HG02642 (cell line): ENCODE results near the gene ACOT2.
"Not testable (repeated sequence)": the region's sequence is repeated elsewhere in the genome, so short reads cannot be mapped to it uniquely, and the experiment has no call there.

ENCODE experiments used
- ATAC-seq: cut with Tn5 transposase; IDR thresholded peaks from one replicate; pipeline ENCODE4 v1.9.1; 2021; ENCODE audit warnings: mild to moderate bottlenecking; ENCODE audit not compliant: unreplicated experiment, poor library complexity

Gene ACOT2

GRCh38 chr14:73567951-73568885, 795 bp upstream of the ACOT2 start:
- no peak for ATAC-seq

GRCh38 chr14:73568886-73569184, 178 bp upstream of the ACOT2 start:
- not testable (repeated sequence) for ATAC-seq

DNA sequence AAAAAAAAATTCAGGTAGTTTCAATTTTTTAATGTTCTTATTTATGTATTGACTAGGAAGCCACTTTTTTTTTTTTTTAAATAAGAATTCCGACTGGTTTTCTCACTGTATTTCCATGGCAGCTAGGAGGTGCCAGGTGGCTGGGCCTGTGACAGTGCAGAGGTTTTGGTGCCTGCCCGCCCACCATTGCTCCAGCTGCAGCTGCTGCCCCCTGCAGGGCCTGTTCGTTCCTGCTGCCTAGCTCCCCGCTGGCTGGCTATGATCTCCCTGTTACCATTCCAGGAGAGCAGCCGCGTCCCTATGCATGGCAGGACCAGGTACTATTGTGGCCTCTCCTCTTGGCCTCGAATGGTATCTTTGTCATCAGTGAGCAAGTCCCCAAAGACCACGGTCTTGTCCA, 1.9 kb downstream of the ACOT2 start:
- peak; percentile 65 for ATAC-seq

DNA sequence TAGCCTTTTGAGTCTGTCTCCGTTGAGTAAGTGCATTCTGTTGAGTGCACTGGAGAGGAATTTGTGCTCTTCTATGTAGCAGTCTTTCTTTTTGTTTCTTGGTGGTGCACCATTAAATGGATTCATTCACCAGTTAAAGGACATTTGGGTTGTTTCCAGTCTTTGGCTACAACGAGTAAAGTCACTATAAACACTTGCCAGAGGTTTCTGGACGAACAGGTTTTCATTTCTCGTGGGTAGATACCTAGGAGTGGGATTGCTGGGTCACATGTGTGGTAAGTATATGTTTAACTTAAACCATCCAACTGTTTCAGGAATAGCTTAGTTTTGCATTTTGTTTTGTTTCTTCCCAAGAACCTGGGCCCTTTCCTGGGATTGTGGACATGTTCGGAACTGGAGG, 4.0 kb downstream of the ACOT2 start:
- ATAC-seq, result not testable (repeated sequence)

DNA sequence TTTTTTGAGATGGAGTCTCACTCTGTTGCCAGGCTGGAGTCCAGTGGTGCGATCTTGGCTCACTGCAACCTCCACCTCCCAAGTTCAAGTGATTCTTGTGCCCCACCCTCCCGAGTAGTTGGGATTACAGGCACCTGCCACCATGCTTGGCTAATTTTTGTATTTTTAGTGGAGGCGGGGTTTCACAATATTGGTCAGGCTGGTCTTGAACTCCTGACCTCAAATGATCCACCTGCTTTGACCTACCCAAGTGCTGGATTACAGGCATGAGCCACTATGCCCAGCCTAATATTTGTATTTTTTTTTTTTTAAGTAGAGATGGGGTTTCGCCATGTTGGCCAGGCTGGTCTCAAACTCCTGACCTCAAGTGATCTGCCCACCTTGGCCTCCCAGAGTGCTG, 4.7 kb downstream of the ACOT2 start:
- not testable (repeated sequence) for ATAC-seq

DNA sequence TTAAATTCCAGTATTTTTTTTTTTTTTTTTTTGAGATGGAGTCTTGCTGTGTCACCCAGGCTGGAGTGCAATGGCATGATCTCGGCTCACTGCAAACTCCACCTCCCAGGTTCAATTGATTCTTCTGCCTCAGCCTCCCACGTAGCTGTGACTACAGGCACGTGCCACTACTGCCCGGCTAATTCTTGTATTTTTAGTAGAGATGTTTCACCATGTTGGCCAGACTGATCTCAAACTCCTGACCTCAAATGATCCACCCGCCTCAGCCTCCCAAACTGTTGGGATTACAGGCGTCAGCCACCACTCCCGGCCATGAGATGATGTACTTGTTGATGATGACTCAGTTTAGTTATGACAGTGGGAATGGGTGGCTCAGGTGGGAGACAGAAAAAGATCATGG, 5.2 kb downstream of the ACOT2 start:
- ATAC-seq, result not testable (repeated sequence)

- ATAC-seq, result no peak
These were observed 7.4 kb downstream of the ACOT2 start for GRCh38 chr14:73576391-73576790.

GRCh38 chr14:73577214-73577613, 8.2 kb downstream of the ACOT2 start:
- not testable (repeated sequence) for ATAC-seq

GRCh38 chr14:73582102-73582979, 13.3 kb downstream of the ACOT2 start:
- ATAC-seq, result not testable (repeated sequence)

- no peak for ATAC-seq
These were observed 19.7 kb downstream of the ACOT2 start for GRCh38 chr14:73588695-73589094.

- no peak for ATAC-seq
These were observed 20.1 kb downstream of the ACOT2 start for GRCh38 chr14:73589116-73589515.

DNA sequence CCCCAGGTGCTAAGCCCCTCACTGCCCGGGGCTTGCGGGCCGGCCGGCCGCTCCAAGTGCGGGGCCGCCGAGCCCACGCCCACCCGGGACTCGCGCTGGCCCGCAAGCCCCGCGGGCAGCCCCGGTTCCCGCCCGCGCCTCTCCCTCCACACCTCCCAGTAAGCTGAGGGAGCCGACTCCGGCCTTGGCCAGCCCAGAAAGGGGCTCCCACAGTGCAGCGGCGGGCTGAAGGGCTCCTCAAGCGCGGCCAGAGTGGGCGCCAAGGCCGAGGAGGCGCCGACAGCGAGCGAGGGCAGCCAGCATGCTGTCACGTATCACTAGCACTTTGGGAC, 21.6 kb downstream of the ACOT2 start:
- not testable (repeated sequence) for ATAC-seq

GRCh38 chr14:73591690-73592449, 22.9 kb downstream of the ACOT2 start, which contains the start of gene ACOT4:
TSS of gene ACOT4 (plus strand) at chr14:73591873. CDS start at chr14:73591960, 87 bp downstream.
- peak; percentile 67 for ATAC-seq

DNA sequence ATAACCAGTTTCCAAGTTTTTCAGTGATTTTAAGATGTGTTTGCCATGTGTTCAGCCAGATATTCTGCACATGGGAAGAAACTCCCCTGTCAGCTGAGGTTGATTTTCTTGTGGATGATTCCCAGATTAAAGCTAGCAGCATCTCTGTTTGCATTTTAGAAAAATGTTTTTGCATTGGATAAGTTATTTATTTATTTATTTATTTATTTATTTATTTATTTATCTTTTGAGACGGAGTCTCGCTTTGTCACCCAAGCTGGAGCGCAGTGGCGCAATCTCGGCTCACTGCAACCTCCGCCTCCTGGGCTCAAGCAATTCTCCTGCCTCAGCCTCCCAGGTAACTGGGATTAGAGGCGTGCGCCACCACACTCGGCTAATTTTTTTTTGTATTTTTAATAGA, 25.5 kb downstream of the ACOT2 start:
- ATAC-seq, result no peak

DNA sequence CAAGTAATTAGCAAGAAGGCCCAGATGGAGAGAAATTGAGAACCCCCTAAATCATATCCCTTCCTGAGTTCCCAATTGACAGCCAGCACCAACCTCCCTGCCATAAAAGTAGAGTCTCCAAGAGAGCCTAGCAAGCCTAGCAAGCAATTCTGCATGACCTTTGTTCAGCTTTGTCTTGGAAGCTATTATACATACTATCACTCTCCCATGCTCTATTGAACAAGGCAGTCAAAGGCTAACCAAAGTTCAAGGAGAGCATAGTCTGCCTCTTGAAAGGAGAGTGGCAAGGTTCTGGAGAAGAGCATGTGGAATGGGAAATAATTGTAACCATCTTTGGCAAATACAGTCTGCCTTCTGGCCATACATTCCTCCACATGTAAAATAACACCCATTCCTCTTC, 30.5 kb downstream of the ACOT2 start:
- ATAC-seq, result no peak

DNA sequence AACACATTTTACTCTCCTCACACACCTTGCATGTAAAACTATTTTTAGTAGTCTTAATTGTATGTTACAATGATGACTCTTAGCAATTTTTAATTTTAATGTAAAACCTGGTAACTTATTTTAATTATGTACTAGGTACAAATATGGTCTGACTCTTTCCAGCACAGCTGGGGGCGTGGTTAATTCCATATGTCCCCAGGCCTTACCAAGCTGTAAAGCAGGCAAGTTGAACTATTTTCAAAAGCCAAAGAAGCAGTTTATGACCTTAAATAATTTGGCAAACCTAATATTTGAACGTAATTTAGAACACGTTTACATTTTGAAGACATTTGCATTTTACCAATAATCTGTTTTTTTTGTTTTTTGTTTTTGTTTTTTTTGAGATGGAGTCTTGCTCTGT, 34.0 kb downstream of the ACOT2 start:
- no peak for ATAC-seq

DNA sequence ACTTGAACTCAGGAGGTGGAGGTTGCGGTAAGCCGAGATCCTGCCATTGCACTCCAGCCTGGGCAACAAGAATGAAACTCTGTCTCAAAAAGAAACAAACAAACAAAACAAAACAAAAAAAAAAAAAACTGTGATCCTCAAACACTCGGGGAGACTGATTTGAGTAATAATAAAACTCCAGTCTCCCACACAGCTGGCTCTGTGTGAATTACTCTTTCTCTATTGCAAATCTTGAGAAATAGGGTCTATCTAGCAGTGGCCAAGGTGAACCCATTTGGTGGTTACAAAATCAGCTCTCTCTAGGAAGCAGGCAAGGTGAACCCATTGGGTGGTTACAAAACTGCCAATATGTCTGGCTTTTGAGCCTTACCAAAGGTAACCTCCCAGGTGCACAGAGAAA, 37.3 kb downstream of the ACOT2 start:
- ATAC-seq, result no peak

- ATAC-seq, result no peak
These were observed 38.2 kb downstream of the ACOT2 start for GRCh38 chr14:73607241-73607640.

DNA sequence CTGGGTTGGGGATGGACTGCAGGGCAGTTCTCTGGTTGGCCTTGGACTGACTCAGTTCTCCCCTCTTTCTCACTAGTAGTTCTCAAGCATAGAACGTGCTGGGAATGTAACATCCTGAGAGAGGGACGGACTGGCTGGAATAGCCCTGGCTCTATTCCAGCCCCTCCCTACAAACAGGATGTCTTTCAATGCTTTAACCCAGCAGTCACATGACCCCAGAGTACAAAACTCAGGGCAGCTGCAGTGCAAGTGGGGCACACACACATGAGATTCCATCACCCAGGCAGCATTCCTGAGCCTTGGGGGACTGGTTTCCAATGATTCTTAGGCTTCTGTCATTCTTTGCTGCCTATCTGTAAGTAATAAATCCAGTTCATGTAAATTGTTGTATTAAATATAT, 41.7 kb downstream of the ACOT2 start:
- ATAC-seq, result no peak

DNA sequence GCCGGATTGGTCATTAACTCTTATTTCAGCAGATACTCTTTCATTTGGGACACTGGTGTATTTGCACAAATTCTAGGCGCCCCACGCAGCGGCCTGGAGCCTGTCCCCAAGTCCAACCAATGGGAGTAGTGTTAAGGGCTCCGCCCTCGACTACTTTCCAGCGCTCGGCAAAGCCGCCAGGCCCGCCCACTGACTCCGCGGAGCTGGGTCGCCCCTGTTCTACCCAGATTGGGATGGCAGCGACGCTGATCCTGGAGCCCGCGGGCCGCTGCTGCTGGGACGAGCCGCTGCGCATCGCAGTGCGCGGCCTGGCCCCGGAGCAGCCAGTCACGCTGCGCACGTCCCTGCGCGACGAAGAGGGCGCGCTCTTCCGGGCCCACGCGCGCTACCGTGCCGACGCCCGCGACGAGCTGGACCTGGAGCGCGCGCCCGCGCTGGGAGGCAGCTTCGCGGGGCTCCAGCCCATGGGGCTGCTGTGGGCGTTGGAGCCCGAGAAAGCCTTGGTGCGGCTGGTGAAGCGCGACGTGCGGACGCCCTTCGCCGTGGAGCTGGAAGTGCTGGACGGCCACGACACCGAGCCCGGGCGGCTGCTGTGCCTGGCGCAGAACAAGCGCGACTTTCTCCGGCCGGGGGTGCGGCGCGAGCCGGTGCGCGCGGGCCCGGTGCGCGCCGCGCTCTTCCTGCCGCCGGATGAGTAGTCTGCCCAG, 43.5 kb downstream of the ACOT2 start, which contains the start of gene ACOT6:
Gene ACOT6, plus strand, starts transcription at position 179 of the 707 bp plus-strand sequence. Its CDS starts 55 bp downstream, at position 234.
- ATAC-seq, result peak; percentile 74
